Measurements from ENCODE around the gene C19orf38. TPM values are rescaled to one million over a fixed set of nuclear protein-coding genes. Genes with fewer than 3 reads are reported as not detected.
"Not testable (repeated sequence)": the region's sequence is repeated elsewhere in the genome, so short reads cannot be mapped to it uniquely, and the experiment has no call there.

Gene C19orf38
- total RNA-seq, 1 donor from 2014 or later, result 0.82 TPM

GRCh38 chr19:10820173-10820572 lies 28.0 kb upstream of the C19orf38 start:
- DNase-seq (ENCODE audit: low spot score in 2 of 2), result no peak
- no peak for FAIRE-seq

- DNase-seq (ENCODE audit: low spot score in 2 of 2) (no peak), FAIRE-seq (no peak)
Measured at GRCh38 chr19:10823690-10824089, 24.5 kb upstream of the C19orf38 start.

DNA sequence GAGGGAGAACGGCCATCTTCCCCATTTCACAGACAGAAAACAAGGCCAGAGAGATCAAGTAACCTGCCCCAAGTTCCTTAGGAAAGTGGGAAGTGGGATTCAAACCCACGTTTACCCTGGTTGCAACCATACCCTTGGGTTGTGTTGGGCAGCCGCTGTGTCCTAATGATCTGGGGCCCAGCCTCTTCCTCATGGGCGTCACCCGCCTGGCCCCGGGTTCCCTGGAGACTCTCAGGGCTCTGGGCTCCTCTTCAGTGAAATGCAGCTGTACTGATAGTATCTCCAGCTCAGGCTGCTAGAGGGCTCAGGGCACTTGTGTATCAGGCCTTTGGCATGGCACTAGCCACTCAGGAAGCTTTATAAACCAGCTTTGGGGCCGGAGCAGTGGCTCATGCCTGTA lies 22.0 kb upstream of the C19orf38 start:
- FAIRE-seq, result no peak
- DNase-seq (ENCODE audit: low spot score in 2 of 2), result no peak

DNA sequence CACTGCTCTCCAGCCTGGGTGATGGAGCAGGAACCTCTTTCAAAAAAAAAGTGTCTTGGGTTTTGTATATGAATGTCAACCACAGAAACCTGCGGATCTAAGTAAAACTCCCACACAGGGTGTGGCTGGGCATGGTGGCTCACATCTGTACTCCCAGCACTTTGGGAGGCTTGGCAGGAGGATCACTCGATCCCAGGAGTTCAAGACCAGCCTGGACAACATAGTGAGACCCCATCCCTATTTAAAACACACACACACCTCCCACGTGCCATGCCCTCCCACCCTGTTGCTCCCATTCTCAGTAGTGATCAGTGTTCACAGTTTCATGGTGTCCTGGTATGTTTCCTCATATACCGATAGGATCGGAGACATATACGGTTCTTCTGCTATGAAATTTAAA lies 21.4 kb upstream of the C19orf38 start:
- FAIRE-seq, result no peak

GRCh38 chr19:10828981-10829821 lies 19.0 kb upstream of the C19orf38 start:
- DNase-seq (ENCODE audit: low spot score in 2 of 2) (no peak), FAIRE-seq (no peak)

More for the DNA sequence above, 21.4 kb upstream of the C19orf38 start:
- DNase-seq (ENCODE audit: low spot score in 2 of 2), result no peak

- no peak for FAIRE-seq
- no peak for DNase-seq (ENCODE audit: low spot score in 2 of 2)
Measured at GRCh38 chr19:10829967-10830366, 18.2 kb upstream of the C19orf38 start.

GRCh38 chr19:10830370-10830769 lies 17.8 kb upstream of the C19orf38 start:
- DNase-seq (ENCODE audit: low spot score in 2 of 2) (no peak), FAIRE-seq (no peak)

DNA sequence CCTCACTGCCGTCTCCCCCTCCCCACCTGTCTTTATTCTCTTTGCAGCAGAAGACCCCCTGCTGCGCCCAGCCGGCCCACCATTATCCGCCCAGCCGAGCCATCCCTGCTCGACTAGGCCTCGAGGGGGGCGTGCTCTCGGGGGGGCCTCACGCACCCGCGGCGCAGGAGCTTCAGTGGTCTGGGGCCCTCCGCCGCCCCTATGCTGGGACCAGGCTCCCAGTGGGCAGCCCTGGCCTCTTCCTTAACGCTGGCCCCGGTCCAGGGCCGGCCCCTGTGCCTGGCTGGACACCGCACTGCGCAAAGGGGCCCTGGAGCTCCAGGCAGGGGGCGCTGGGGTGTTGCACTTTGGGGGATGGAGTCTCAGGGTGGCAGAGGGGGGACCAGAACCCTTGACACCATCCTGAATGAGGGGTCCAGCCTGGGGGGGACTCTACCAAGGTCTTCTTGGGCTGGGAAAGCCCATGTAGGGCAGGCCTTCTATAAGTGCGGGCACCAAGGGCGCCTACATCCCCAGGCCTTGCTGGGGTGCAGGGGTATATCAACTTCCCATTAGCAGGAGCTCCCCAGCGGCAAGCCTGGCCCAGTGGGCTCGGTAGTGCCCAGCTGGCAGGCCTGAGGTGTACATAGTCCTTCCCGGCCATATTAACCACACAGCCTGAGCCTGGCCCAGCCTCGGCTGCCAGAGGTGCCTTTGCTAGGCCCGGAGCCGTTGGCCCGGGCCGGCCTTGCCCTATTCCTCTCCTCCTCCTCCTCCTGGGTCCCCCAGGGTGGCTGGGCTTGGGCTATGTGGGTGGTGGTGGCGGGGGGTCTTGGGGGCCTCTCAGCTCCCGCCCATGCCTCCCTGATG lies 17.1 kb upstream of the C19orf38 start:
- DNase-seq (ENCODE audit: low spot score in 2 of 2), result no peak
- FAIRE-seq, result no peak

GRCh38 chr19:10831987-10832938 lies 16.0 kb upstream of the C19orf38 start:
- DNase-seq (ENCODE audit: low spot score in 2 of 2) (no peak), FAIRE-seq (no peak)

GRCh38 chr19:10832939-10833296 lies 15.3 kb upstream of the C19orf38 start:
- DNase-seq (ENCODE audit: low spot score in 2 of 2), result no peak
- FAIRE-seq, result no peak

DNA sequence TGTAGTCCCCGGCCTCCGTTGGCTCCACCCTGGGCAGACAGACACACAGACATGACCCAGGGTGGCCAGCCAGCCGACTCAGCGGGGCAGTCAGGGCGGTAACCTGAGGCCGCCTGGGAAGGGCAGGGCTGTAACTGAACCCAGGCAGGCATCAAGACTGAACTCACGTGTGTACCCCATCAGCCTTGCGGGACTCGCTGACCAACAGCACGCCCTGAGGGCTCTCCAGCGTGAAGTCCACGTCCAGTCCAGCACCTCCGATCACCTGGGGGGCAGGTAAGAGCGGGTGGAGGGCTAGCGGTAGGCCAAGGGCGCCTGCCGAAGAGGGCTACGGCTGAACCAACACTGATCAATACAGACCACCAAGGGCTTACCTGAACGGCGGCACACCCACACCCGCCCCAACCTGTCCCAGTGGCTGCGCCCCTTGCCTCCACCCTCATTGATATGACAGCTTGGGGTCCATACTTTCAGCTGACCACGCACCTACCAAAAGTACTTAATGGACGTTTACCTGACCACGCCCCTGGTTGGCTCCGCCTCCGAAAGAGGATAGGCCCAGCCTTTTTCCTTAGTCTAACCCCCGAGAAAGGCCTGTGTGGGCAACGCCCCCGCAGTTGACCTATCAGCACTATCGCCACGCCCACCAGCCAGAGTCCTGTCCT lies 13.0 kb upstream of the C19orf38 start:
- DNase-seq (ENCODE audit: low spot score in 2 of 2) (no peak), FAIRE-seq (no peak)

- DNase-seq (ENCODE audit: low spot score in 2 of 2), result peak; percentile 91 to 98
- FAIRE-seq, result no peak
Measured at GRCh38 chr19:10835754-10836478, 12.3 kb upstream of the C19orf38 start, which contains the start of gene TMED1. Gene TMED1, minus strand, starts transcription at chr19:10836212. Its CDS starts 21 bp downstream, at chr19:10836191.

DNA sequence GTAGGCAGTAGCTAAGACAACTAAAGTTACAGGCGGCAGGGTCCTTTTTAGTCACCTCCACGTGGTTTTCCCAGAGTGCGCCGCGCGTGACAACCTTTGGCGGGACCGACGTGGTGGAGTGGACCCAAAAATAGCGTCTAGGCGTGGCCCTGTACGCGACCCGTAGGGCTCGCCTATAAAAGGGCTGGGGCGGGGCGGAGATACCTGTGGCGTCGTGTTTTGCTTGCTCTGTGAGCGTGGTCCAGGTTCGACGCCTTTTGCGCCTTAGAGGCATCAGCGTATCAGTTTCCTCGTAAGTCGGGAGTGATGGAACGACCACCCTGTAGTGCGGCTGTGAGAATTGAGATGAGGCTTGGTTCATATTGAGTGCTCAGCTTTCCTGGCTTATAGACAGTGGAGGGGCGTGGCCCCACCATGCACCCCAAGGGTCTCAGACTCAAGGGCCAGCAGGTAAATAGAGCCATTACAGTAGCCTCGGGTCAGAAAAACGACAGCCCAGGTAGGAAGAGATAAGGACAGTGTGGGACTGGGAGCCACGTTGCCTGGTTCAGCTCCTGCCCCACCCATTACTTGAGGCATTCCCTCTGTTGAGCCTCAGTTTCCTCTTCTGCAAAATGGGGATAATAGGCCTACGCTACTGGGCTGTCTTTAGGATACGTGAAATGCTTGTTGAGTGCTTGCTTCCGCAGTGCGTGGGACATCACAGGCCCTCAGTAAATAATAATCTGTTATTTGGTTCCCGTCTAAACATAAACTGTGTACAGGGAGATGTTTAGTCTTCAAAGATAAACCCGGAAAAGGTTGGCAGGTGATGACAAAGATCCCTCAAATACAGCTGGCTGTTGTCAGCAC lies 11.5 kb upstream of the C19orf38 start:
- FAIRE-seq (no peak), DNase-seq (ENCODE audit: low spot score in 2 of 2) (peak in 1 of 2 donors; percentile 76)

DNA sequence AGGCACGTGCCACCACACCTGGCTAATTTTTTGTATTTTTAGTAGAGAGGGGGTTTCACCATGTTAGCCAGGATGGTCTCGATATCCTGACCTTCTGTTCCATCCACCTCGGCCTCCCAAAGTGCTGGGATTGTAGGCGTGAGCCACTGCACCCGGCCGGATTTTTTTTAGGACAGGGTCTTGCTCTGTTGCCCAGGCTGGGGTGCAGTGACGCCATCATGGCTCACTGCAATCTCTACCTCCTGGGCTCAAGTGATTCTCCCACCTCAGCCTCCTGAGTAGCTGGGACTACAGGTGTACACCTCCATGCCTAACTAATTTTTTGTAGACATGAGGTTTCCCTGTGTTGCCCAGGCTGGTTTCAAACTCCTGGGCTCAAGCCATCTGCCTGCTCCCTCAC lies 10.6 kb upstream of the C19orf38 start:
- FAIRE-seq; DNase-seq (ENCODE audit: low spot score in 2 of 2): not testable (repeated sequence)

GRCh38 chr19:10838377-10838776 lies 9.8 kb upstream of the C19orf38 start:
- FAIRE-seq (no peak), DNase-seq (ENCODE audit: low spot score in 2 of 2) (no peak)

GRCh38 chr19:10839114-10840050 lies 8.8 kb upstream of the C19orf38 start:
- DNase-seq (ENCODE audit: low spot score in 2 of 2), result no peak
- FAIRE-seq, result no peak

GRCh38 chr19:10842788-10843187 lies 5.4 kb upstream of the C19orf38 start:
- FAIRE-seq (no peak), DNase-seq (ENCODE audit: low spot score in 2 of 2) (no peak)
